ENCODE results near the gene DGKD. TPM values are rescaled to one million over a fixed set of nuclear protein-coding genes. Genes with fewer than 3 reads are reported as not detected.

DGKD gene
- total RNA-seq, 6 donors from 2014 or later, result 50.0 to 141 (median 75.6) TPM

GRCh38 chr2:233336541-233336940 lies 17.8 kb upstream of the DGKD start:
- H3K27me3 ChIP-seq, result no peaks in the 10 kb centered on the region
- H3K4me1 ChIP-seq, result peaks cover 0 to 10% (median 5%) of the 10 kb centered on the region in 4 donors
- no peak overlapping the region for H3K27ac ChIP-seq
- TF ChIP-seq POLR2A (IDR thresholded peaks at IDR 0.05) (no peak), EP300 (IDR thresholded peaks at IDR 0.05) (no peak), POLR2AphosphoS5 (IDR thresholded peaks at IDR 0.05) (no peak), CTCF (IDR thresholded peaks at IDR 0.05) (no peak)
- no peak for DNase-seq
- ATAC-seq (ENCODE audit: low FRiP score in 2 of 2), result no peak
- no peak overlapping the region for H3K4me3 ChIP-seq
- H3K9me3 ChIP-seq, result no peaks in the 10 kb centered on the region
- H3K36me3 ChIP-seq, result no peaks in the 10 kb centered on the region
- 89 to 100% methylated on average over 1 to 5 of the region's 5 CpGs for WGBS, 2 donors

GRCh38 chr2:233338046-233338445 lies 16.2 kb upstream of the DGKD start:
- ATAC-seq (ENCODE audit: low FRiP score in 2 of 2) (no peak), DNase-seq (no peak)
- TF ChIP-seq POLR2AphosphoS5 (IDR thresholded peaks at IDR 0.05), result no peak
- no peaks in the 10 kb centered on the region for H3K9me3 ChIP-seq
- no peaks in the 10 kb centered on the region for H3K27me3 ChIP-seq
- WGBS, 2 donors, result 76 to 79% methylated on average over 5 of the region's 5 CpGs
- H3K4me1 ChIP-seq, result peaks cover 0 to 6% (median 5%) of the 10 kb centered on the region in 4 donors
- H3K36me3 ChIP-seq, result no peaks in the 10 kb centered on the region
- H3K27ac ChIP-seq, result no peak overlapping the region
- H3K4me3 ChIP-seq, result no peak overlapping the region

- no peak for TF ChIP-seq EP300 (IDR thresholded peaks at IDR 0.05)
- no peak for TF ChIP-seq CTCF (IDR thresholded peaks at IDR 0.05)
- TF ChIP-seq POLR2A (IDR thresholded peaks at IDR 0.05), result no peak
- no peak for TF ChIP-seq POLR2AphosphoS5 (IDR thresholded peaks at IDR 0.05)
- Histone ChIP-seq H3K9me3 (no peaks in the 10 kb centered on the region), H3K27me3 (no peaks in the 10 kb centered on the region), H3K4me1 (peaks cover 0 to 6% (median 5%) of the 10 kb centered on the region in 4 donors), H3K27ac (no peak overlapping the region), H3K36me3 (no peaks in the 10 kb centered on the region), H3K4me3 (no peak overlapping the region)
- 81 to 83% methylated on average over 3 of the region's 3 CpGs for WGBS, 2 donors
- no peak for DNase-seq
- ATAC-seq (ENCODE audit: low FRiP score in 2 of 2), result no peak
Observed at GRCh38 chr2:233338812-233339368, 15.4 kb upstream of the DGKD start.

GRCh38 chr2:233339427-233339826 lies 14.9 kb upstream of the DGKD start:
- TF ChIP-seq EP300 (IDR thresholded peaks at IDR 0.05) (no peak), POLR2A (IDR thresholded peaks at IDR 0.05) (no peak), POLR2AphosphoS5 (IDR thresholded peaks at IDR 0.05) (no peak), CTCF (IDR thresholded peaks at IDR 0.05) (no peak)
- DNase-seq, result peak in 1 of 2 donors; percentile 41
- Histone ChIP-seq H3K27me3 (no peaks in the 10 kb centered on the region), H3K4me3 (no peak overlapping the region), H3K9me3 (no peaks in the 10 kb centered on the region), H3K27ac (no peak overlapping the region), H3K4me1 (peaks cover 0 to 6% (median 5%) of the 10 kb centered on the region in 4 donors), H3K36me3 (no peaks in the 10 kb centered on the region)
- WGBS, 2 donors, result 38 to 40% methylated on average over 3 of the region's 3 CpGs
- peak in 1 of 2 donors; percentile 24 for ATAC-seq (ENCODE audit: low FRiP score in 2 of 2)

- ATAC-seq (ENCODE audit: low FRiP score in 2 of 2) (no peak), DNase-seq (no peak)
- H3K4me3 ChIP-seq, result no peak overlapping the region
- no peaks in the 10 kb centered on the region for H3K36me3 ChIP-seq
- TF ChIP-seq EP300 (IDR thresholded peaks at IDR 0.05) (no peak), POLR2A (IDR thresholded peaks at IDR 0.05) (no peak), POLR2AphosphoS5 (IDR thresholded peaks at IDR 0.05) (no peak), CTCF (IDR thresholded peaks at IDR 0.05) (no peak)
- H3K27ac ChIP-seq, result no peak overlapping the region
- H3K9me3 ChIP-seq, result no peaks in the 10 kb centered on the region
- H3K4me1 ChIP-seq, result peaks cover 0 to 6% (median 5%) of the 10 kb centered on the region in 4 donors
- 94 to 96% methylated on average over 3 of the region's 3 CpGs for WGBS, 2 donors
- no peaks in the 10 kb centered on the region for H3K27me3 ChIP-seq
Observed at GRCh38 chr2:233341296-233341695, 13.0 kb upstream of the DGKD start.
